Breast epithelium (tissue), 4 donors: Measurements from ENCODE around the gene ATG7. TPM values are rescaled to one million over a fixed set of nuclear protein-coding genes. Genes with fewer than 3 reads are reported as not detected.

Experiments used
- DNase-seq, 2 donors: peaks; one replicate each; pipeline ENCODE4 v3.0.0-alpha.2; 2019; ENCODE audit warnings: low spot score in 2 of 2
- H3K27ac ChIP-seq, 2 donors: fragments of 200-600 bp; sonication (generic) in 1 of 2; one replicate each; pipeline ENCODE4 v1.5.1; 2016 to 2019; ENCODE audit warnings: mild to moderate bottlenecking in 1 of 2
- H3K27me3 ChIP-seq, 2 donors: fragments of 200-600 bp; sonication (generic) in 1 of 2; one replicate each; pipeline versions ENCODE4 v1.5.1 to v1.6.0; 2017 to 2019; ENCODE audit warnings: control low read depth in 1 of 2, mild to moderate bottlenecking in 1 of 2
- H3K36me3 ChIP-seq: fragments of 200-600 bp; one replicate; pipeline ENCODE4 v1.5.1; 2019
- H3K4me1 ChIP-seq, 2 donors: fragments of 200-600 bp; sonication (generic); one replicate each; pipeline ENCODE4 v1.5.1; 2016 to 2019; ENCODE audit warnings: control low read depth in 1 of 2
- H3K4me3 ChIP-seq, 3 donors: fragments of 200-600 bp; sonication (generic); 1 replicate in 2 of 3; 2 replicates in 1 of 3; pipeline ENCODE4 v1.5.1; 2016 to 2019; ENCODE audit warnings: mild to moderate bottlenecking in 3 of 3, moderate library complexity in 2 of 3
- H3K9me3 ChIP-seq, 2 donors: fragments of 200-600 bp; sonication (generic) in 1 of 2; one replicate each; pipeline ENCODE4 v1.5.1; 2016 to 2019; ENCODE audit warnings: control low read depth in 1 of 2
- POLR2A ChIP-seq: fragments of 450-650 bp; IDR thresholded peaks from one replicate; pipeline ENCODE4 v1.6.1; 2016; ENCODE audit warnings: antibody characterized with exemption, mild to moderate bottlenecking, moderate library complexity
- POLR2AphosphoS5 ChIP-seq, 3 donors: sonication (generic); formaldehyde crosslinking; IDR thresholded peaks; one replicate each; pipeline ENCODE4 v1.6.1; 2017; ENCODE audit warnings: antibody characterized with exemption in 3 of 3
- intact Hi-C: fragments of 100-400 bp; cut with DNase I; formaldehyde crosslinking; loops from one replicate; pipeline ENCODE4 v1.15.1; 2023; ENCODE audit warnings: low total_unique reads
- total RNA-seq, 3 donors: library from RNA; depleted of rRNA; stranded (reverse); fragments of >200 nt; gene quantifications; one replicate each; pipeline ENCODE4 v1.1.0, GENCODE V29; 2016
- TF ChIP-seq, protein P1 (sequence below), 3 donors: fragments of 450-650 bp; IDR thresholded peaks; one replicate each; pipeline ENCODE4 v1.5.1; 2016 to 2017; ENCODE audit warnings: antibody characterized with exemption in 3 of 3, mild to moderate bottlenecking in 3 of 3, moderate library complexity in 3 of 3

The ATG7 gene
- total RNA-seq, 3 donors from 2014 or later: 64.9 to 81.9 (median 75.5) TPM

GRCh38 chr3:11580645-11581044, 308.4 kb downstream of the ATG7 start:
- peak overlapping the region; percentile 56 to 82 for H3K27ac ChIP-seq
- DNase-seq: no peak
- H3K4me1 ChIP-seq: peaks cover 0 to 32% of the 10 kb centered on the region in 2 donors
- intact Hi-C loops: no loop called here
- H3K9me3 ChIP-seq: no peaks in the 10 kb centered on the region
- no peaks in the 10 kb centered on the region for H3K36me3 ChIP-seq
- no peak overlapping the region for H3K4me3 ChIP-seq
- TF ChIP-seq POLR2A: no peak
- no peak for TF ChIP-seq POLR2AphosphoS5 (IDR thresholded peaks at IDR 0.05)
- TF ChIP-seq, protein P1, sequence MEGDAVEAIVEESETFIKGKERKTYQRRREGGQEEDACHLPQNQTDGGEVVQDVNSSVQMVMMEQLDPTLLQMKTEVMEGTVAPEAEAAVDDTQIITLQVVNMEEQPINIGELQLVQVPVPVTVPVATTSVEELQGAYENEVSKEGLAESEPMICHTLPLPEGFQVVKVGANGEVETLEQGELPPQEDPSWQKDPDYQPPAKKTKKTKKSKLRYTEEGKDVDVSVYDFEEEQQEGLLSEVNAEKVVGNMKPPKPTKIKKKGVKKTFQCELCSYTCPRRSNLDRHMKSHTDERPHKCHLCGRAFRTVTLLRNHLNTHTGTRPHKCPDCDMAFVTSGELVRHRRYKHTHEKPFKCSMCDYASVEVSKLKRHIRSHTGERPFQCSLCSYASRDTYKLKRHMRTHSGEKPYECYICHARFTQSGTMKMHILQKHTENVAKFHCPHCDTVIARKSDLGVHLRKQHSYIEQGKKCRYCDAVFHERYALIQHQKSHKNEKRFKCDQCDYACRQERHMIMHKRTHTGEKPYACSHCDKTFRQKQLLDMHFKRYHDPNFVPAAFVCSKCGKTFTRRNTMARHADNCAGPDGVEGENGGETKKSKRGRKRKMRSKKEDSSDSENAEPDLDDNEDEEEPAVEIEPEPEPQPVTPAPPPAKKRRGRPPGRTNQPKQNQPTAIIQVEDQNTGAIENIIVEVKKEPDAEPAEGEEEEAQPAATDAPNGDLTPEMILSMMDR (IDR thresholded peaks at IDR 0.05): no peak
- H3K27me3 ChIP-seq: no peaks in the 10 kb centered on the region

DNA sequence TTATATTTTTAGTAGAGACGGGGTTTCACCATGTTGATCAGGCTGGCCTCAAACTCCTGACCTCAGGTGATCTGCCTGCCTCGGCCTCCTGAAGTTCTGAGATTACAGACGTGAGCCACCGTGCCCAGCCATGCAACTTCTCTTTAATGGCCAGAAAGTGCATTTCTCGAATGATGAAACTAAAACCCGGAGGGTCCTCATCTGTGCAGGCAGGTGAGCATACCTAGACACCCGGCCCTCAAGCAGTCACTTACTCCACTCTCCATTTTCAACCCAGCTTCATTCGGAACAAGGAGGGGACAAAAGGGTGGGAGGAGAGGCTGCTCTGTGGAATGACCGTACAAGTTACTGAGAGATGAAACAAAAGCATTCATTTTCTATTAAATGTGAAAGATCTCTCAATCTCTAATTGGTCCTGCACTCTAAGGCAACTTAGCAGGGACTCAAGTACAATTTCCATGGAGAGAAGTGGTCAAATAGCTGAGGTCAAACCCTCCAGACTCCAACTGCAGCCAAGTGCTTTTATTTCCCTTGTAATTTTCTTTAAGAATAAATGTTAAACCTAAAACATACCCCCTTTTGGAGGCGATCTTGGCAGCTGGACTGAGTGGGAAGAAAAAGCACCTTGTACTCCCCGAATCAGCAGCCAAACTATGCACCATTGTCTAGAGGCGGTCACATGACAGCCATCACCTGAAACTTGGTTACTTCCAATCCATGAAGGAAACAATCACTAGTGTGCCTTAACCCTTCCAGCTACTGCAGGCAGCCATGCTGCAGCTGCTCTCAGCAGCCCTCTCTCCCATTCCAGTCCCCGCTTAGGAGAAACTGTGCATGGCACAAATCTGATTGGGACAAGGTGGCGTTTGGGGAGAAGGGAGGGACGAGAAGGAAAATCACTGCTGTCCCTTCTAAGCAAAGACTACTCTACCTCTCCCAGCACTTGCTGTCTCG, 309.3 kb downstream of the ATG7 start:
- peak in 1 of 2 donors; percentile 54 for DNase-seq
- H3K9me3 ChIP-seq: no peaks in the 10 kb centered on the region
- H3K36me3 ChIP-seq: no peaks in the 10 kb centered on the region
- no peaks in the 10 kb centered on the region for H3K27me3 ChIP-seq
- intact Hi-C loops: no loop called here
- peaks cover 0 to 29% of the 10 kb centered on the region in 2 donors for H3K4me1 ChIP-seq
- peak overlapping the region; percentile 7 to 57 (median 42) for H3K4me3 ChIP-seq
- H3K27ac ChIP-seq: peak overlapping the region; percentile 76 to 82
- TF ChIP-seq POLR2AphosphoS5 (IDR thresholded peaks at IDR 0.05): no peak
- no peak for TF ChIP-seq POLR2A
- TF ChIP-seq, protein P1 (IDR thresholded peaks at IDR 0.05): no peak

DNA sequence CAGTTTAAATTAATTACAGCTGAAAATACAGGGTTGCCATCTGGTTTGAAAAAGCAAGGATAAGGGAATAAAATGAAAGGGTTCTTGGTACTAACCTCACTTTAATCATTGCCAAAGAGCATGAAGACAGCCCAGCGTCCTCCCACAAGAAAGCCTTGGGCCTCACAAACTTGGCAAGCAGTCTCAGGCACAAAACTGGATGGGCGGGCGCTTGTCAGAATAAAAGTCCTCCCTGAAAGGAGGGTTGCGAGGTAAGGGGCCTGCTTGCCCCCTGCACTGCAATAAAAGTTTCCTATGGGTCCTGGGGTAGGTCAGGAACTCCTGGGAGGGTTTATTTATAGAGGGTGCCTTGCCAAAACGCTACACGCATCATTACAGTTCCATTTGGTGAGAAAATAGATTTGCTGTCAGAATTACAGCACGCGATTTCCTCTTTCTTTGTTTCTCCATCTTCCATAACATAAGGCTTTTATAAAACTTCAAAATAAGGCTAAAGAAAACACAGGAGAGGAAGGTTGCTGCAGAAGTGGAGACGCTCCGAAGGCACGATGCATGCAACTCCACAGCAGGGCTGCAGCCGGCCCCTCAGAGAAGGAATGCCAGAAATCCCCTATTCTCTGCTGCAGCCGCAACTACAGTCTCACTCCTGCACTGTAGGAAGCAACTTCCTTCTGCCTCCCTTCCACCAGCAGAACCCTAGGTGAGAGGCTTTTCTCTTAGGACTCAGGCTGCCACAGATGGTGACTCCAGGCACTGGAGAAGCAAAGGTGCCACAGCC, 310.2 kb downstream of the ATG7 start:
- TF ChIP-seq POLR2A (no peak), POLR2AphosphoS5 (IDR thresholded peaks at IDR 0.05) (peak in 2 of 3 donors; percentile 4 to 47)
- TF ChIP-seq, protein P1 (IDR thresholded peaks at IDR 0.05): no peak
- no peaks in the 10 kb centered on the region for H3K27me3 ChIP-seq
- H3K36me3 ChIP-seq: no peaks in the 10 kb centered on the region
- DNase-seq: peak; percentile 78 to 79
- H3K4me1 ChIP-seq: peaks cover 0 to 29% of the 10 kb centered on the region in 2 donors
- H3K4me3 ChIP-seq: peak overlapping the region; percentile 7 to 57 (median 42)
- H3K9me3 ChIP-seq: no peaks in the 10 kb centered on the region
- peak overlapping the region; percentile 76 to 82 for H3K27ac ChIP-seq
- intact Hi-C loops: no loop called here

GRCh38 chr3:11583235-11583634, 311.0 kb downstream of the ATG7 start:
- H3K27me3 ChIP-seq: no peaks in the 10 kb centered on the region
- H3K27ac ChIP-seq: peak overlapping the region; percentile 60 to 82
- intact Hi-C loops: no loop called here
- no peak for DNase-seq
- H3K4me1 ChIP-seq: peaks cover 0 to 29% of the 10 kb centered on the region in 2 donors
- no peaks in the 10 kb centered on the region for H3K9me3 ChIP-seq
- no peaks in the 10 kb centered on the region for H3K36me3 ChIP-seq
- TF ChIP-seq POLR2AphosphoS5 (IDR thresholded peaks at IDR 0.05) (no peak), POLR2A (no peak)
- no peak overlapping the region for H3K4me3 ChIP-seq

DNA sequence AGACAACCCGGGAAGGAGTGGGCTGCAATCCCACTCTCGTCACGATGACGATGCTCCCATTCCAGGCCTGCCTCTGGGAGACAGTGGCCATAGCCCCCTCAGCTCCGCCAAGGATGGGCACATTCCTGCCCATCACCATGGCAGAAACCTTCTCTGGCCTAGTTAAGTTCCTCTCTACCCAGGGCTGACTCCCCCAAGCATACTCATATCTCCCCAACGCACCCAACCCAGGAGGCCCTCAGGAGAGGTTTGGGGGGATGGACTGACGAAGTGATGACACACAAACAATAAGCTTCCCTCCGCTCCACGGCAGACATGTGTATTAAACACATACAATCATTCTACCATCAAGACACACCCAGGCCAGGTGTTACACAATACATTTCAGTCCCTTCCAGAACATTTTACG, 311.4 kb downstream of the ATG7 start:
- intact Hi-C loops: no loop called here
- no peaks in the 10 kb centered on the region for H3K36me3 ChIP-seq
- H3K4me3 ChIP-seq: no peak overlapping the region
- H3K27me3 ChIP-seq: no peaks in the 10 kb centered on the region
- peak overlapping the region; percentile 60 to 82 for H3K27ac ChIP-seq
- H3K4me1 ChIP-seq: peaks cover 0 to 29% of the 10 kb centered on the region in 2 donors
- TF ChIP-seq POLR2AphosphoS5 (IDR thresholded peaks at IDR 0.05) (no peak), POLR2A (no peak)
- TF ChIP-seq, protein P1 (IDR thresholded peaks at IDR 0.05): no peak
- DNase-seq: no peak
- H3K9me3 ChIP-seq: no peaks in the 10 kb centered on the region
